Measurements from ENCODE around the gene CACNB4.

GRCh38 chr2:151841047-151841424, 257.8 kb downstream of the CACNB4 start:
- TF ChIP-seq CTCF (conservative IDR thresholded peaks at IDR 0.05; ENCODE audit: low read depth, low read length) (no peak), EZH2 (IDR thresholded peaks at IDR 0.05; ENCODE audit: borderline replicate concordance, low read depth, low read length, poor library complexity, severe bottlenecking) (no peak)

Measured in A673 (cell line).